ENCODE measurements around the gene GRAMD1B. TPM values are rescaled to one million over a fixed set of nuclear protein-coding genes. Genes with fewer than 3 reads are reported as not detected.

Gene GRAMD1B
- total and polyA plus RNA-seq, 4 donors: 0.29 to 2.6 (median 1.3) TPM

DNA sequence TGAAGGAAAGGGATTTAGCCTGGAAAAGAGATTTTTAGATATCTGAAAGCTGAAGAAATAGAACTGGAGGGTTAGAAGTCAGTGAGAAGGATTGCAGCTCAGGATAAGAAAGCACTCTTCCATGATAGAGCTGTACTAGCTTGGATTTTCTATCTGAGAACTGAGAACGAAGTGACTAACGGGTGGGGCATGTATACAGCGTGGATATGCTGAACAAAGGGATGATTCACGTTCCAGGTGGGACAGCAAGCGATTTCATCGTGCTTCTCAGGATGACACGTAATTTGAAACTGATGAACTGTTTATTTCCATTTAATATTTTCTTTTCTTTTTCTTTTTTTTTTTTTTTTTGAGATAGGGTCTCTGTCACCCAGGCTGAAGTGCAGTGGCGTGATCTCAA is 53.0 kb downstream of the GRAMD1B start:
- H3K9ac ChIP-seq (ENCODE audit: low read depth in 1 of 2, low read length in 2 of 2): no peak overlapping the region
- H3K9me3 ChIP-seq (ENCODE audit: control insufficient read depth in 4 of 4, low read length in 3 of 4): no peaks in the 10 kb centered on the region
- no peak for DNase-seq (ENCODE audit: low spot score)
- no peaks in the 10 kb centered on the region for H3K27me3 ChIP-seq (ENCODE audit: control insufficient read depth in 4 of 4, insufficient read depth in 4 of 4, low read length in 3 of 4)
- H3K4me1 ChIP-seq (ENCODE audit: control insufficient read depth in 4 of 4, insufficient read depth in 4 of 4, low read length in 3 of 4): peaks cover 0 to 3% (median 0%) of the 10 kb centered on the region in 4 donors
- no peak overlapping the region for H3K27ac ChIP-seq (ENCODE audit: low read depth in 1 of 2, low read length in 2 of 2)
- H3K4me3 ChIP-seq (ENCODE audit: low read depth in 1 of 3, low read length in 3 of 3): no peak overlapping the region
- H3K36me3 ChIP-seq (ENCODE audit: control insufficient read depth in 4 of 4, insufficient read depth in 3 of 4, low read depth in 1 of 4, low read length in 3 of 4): no peaks in the 10 kb centered on the region
- TF ChIP-seq EGR1 (IDR thresholded peaks at IDR 0.05; ENCODE audit: low read depth in 2 of 2): no peak
- no peak for TF ChIP-seq JUND (IDR thresholded peaks at IDR 0.05)
- TF ChIP-seq RXRA (IDR thresholded peaks at IDR 0.05): no peak
- TF ChIP-seq, protein P1, sequence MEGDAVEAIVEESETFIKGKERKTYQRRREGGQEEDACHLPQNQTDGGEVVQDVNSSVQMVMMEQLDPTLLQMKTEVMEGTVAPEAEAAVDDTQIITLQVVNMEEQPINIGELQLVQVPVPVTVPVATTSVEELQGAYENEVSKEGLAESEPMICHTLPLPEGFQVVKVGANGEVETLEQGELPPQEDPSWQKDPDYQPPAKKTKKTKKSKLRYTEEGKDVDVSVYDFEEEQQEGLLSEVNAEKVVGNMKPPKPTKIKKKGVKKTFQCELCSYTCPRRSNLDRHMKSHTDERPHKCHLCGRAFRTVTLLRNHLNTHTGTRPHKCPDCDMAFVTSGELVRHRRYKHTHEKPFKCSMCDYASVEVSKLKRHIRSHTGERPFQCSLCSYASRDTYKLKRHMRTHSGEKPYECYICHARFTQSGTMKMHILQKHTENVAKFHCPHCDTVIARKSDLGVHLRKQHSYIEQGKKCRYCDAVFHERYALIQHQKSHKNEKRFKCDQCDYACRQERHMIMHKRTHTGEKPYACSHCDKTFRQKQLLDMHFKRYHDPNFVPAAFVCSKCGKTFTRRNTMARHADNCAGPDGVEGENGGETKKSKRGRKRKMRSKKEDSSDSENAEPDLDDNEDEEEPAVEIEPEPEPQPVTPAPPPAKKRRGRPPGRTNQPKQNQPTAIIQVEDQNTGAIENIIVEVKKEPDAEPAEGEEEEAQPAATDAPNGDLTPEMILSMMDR (IDR thresholded peaks at IDR 0.05; ENCODE audit: low read depth, low read length, missing input control): no peak
- TF ChIP-seq SP1 (IDR thresholded peaks at IDR 0.05): no peak
- TF ChIP-seq HNF4A (conservative IDR thresholded peaks at IDR 0.05): no peak
- WGBS: 73% methylated on average over 8 of the region's 8 CpGs

DNA sequence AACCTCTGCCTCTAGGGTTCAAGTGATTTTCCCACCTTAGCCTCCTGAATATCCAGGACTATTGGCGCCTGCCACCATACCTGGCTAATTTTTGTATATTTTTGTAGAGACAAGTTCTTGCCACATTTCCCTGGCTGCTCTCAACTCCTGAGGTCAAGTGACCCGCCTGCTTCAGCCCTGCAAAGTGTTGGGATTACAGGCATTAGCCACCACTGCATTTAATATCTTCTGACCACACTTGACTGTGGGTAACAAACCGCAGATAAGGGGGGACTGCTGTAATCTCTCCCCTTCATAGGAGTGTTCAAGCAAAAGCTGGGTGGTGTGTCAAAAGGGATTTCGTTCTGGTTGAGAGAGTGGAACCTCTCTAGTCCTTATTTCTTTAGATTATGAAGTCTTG is 53.4 kb downstream of the GRAMD1B start:
- no peak for DNase-seq (ENCODE audit: low spot score)
- WGBS: 69% methylated on average over 4 of the region's 4 CpGs
- H3K9ac ChIP-seq (ENCODE audit: low read depth in 1 of 2, low read length in 2 of 2): no peak overlapping the region
- no peaks in the 10 kb centered on the region for H3K27me3 ChIP-seq (ENCODE audit: control insufficient read depth in 4 of 4, insufficient read depth in 4 of 4, low read length in 3 of 4)
- H3K9me3 ChIP-seq (ENCODE audit: control insufficient read depth in 4 of 4, low read length in 3 of 4): no peaks in the 10 kb centered on the region
- H3K4me3 ChIP-seq (ENCODE audit: low read depth in 1 of 3, low read length in 3 of 3): no peak overlapping the region
- H3K27ac ChIP-seq (ENCODE audit: low read depth in 1 of 2, low read length in 2 of 2): no peak overlapping the region
- H3K4me1 ChIP-seq (ENCODE audit: control insufficient read depth in 4 of 4, insufficient read depth in 4 of 4, low read length in 3 of 4): no peaks in the 10 kb centered on the region
- no peaks in the 10 kb centered on the region for H3K36me3 ChIP-seq (ENCODE audit: control insufficient read depth in 4 of 4, insufficient read depth in 3 of 4, low read depth in 1 of 4, low read length in 3 of 4)
- TF ChIP-seq, protein P2, sequence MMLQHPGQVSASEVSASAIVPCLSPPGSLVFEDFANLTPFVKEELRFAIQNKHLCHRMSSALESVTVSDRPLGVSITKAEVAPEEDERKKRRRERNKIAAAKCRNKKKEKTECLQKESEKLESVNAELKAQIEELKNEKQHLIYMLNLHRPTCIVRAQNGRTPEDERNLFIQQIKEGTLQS (IDR thresholded peaks at IDR 0.05): no peak
- TF ChIP-seq, protein P3, sequence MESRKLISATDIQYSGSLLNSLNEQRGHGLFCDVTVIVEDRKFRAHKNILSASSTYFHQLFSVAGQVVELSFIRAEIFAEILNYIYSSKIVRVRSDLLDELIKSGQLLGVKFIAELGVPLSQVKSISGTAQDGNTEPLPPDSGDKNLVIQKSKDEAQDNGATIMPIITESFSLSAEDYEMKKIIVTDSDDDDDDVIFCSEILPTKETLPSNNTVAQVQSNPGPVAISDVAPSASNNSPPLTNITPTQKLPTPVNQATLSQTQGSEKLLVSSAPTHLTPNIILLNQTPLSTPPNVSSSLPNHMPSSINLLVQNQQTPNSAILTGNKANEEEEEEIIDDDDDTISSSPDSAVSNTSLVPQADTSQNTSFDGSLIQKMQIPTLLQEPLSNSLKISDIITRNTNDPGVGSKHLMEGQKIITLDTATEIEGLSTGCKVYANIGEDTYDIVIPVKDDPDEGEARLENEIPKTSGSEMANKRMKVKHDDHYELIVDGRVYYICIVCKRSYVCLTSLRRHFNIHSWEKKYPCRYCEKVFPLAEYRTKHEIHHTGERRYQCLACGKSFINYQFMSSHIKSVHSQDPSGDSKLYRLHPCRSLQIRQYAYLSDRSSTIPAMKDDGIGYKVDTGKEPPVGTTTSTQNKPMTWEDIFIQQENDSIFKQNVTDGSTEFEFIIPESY (IDR thresholded peaks at IDR 0.05): no peak
- TF ChIP-seq, protein P4, sequence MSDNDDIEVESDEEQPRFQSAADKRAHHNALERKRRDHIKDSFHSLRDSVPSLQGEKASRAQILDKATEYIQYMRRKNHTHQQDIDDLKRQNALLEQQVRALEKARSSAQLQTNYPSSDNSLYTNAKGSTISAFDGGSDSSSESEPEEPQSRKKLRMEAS (IDR thresholded peaks at IDR 0.05): no peak
- TF ChIP-seq NR2F2 (IDR thresholded peaks at IDR 0.05): no peak
- no peak for TF ChIP-seq FOXA2 (IDR thresholded peaks at IDR 0.05)
- no peak for TF ChIP-seq RAD21 (IDR thresholded peaks at IDR 0.05)
- TF ChIP-seq HNF4A (conservative IDR thresholded peaks at IDR 0.05): no peak
- TF ChIP-seq JUND (IDR thresholded peaks at IDR 0.05): no peak
- no peak for TF ChIP-seq HNF4G (IDR thresholded peaks at IDR 0.05)
- TF ChIP-seq YY1 (IDR thresholded peaks at IDR 0.05): no peak
- TF ChIP-seq, protein P5, sequence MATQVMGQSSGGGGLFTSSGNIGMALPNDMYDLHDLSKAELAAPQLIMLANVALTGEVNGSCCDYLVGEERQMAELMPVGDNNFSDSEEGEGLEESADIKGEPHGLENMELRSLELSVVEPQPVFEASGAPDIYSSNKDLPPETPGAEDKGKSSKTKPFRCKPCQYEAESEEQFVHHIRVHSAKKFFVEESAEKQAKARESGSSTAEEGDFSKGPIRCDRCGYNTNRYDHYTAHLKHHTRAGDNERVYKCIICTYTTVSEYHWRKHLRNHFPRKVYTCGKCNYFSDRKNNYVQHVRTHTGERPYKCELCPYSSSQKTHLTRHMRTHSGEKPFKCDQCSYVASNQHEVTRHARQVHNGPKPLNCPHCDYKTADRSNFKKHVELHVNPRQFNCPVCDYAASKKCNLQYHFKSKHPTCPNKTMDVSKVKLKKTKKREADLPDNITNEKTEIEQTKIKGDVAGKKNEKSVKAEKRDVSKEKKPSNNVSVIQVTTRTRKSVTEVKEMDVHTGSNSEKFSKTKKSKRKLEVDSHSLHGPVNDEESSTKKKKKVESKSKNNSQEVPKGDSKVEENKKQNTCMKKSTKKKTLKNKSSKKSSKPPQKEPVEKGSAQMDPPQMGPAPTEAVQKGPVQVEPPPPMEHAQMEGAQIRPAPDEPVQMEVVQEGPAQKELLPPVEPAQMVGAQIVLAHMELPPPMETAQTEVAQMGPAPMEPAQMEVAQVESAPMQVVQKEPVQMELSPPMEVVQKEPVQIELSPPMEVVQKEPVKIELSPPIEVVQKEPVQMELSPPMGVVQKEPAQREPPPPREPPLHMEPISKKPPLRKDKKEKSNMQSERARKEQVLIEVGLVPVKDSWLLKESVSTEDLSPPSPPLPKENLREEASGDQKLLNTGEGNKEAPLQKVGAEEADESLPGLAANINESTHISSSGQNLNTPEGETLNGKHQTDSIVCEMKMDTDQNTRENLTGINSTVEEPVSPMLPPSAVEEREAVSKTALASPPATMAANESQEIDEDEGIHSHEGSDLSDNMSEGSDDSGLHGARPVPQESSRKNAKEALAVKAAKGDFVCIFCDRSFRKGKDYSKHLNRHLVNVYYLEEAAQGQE (IDR thresholded peaks at IDR 0.05): no peak
- TF ChIP-seq GABPA (IDR thresholded peaks at IDR 0.05 in 1 of 2, conservative IDR thresholded peaks at IDR 0.05 in 1 of 2): no peak
- no peak for TF ChIP-seq SP1 (IDR thresholded peaks at IDR 0.05)
- TF ChIP-seq EGR1 (IDR thresholded peaks at IDR 0.05; ENCODE audit: low read depth in 2 of 2): no peak

Data from liver (tissue), 9 donors.